Measurements from ENCODE around the gene FNBP1L. TPM values are rescaled to one million over a fixed set of nuclear protein-coding genes. Genes with fewer than 3 reads are reported as not detected.

The FNBP1L gene
- total and polyA plus RNA-seq, 10 of the 15 experiments (the other 5 are each of a cell fraction or from before 2014, with no cell fraction given), result 0.02 to 0.12 (median 0.07) TPM; not detected in 4

- no peak for TF ChIP-seq POLR2A (IDR thresholded peaks at IDR 0.05; ENCODE audit: low read depth, low read length)
- TF ChIP-seq MXI1 (IDR thresholded peaks at IDR 0.05; ENCODE audit: low read depth, low read length), result no peak
- no peak for TF ChIP-seq FOXM1 (IDR thresholded peaks at IDR 0.05; ENCODE audit: low read depth, low read length)
- no peak for TF ChIP-seq RAD51 (IDR thresholded peaks at IDR 0.05)
Measured at GRCh38 chr1:93471284-93471683, 23.4 kb downstream of the FNBP1L start (continued).

GRCh38 chr1:93471911-93472310 is 24.0 kb downstream of the FNBP1L start:
- SMC1A ChIA-PET (ENCODE audit: uncharacterized antibody, unreplicated experiment), result no interaction called here
- RAD21 ChIA-PET (ENCODE audit: unreplicated experiment), result no interaction called here
- POLR2A ChIA-PET, result no interaction called here
- no peaks in the 10 kb centered on the region for H3K4me1 ChIP-seq (ENCODE audit: control insufficient read depth, insufficient read depth, low read length)
- no TSS peak for BruUV-seq (replicated peaks)
- H3K9me3 ChIP-seq (replicated peaks; ENCODE audit: control insufficient read depth, insufficient read depth, low read length), result no peaks in the 10 kb centered on the region
- no peak overlapping the region for H2AFZ ChIP-seq (ENCODE audit: control insufficient read depth, low read depth, low read length)
- ATAC-seq (no peak), FAIRE-seq (no peak), DNase-seq (ENCODE audit: low read depth, low spot score) (no peak)
- no peaks in the 10 kb centered on the region for H3K79me2 ChIP-seq (ENCODE audit: control insufficient read depth, insufficient read depth, low read length)
- in situ Hi-C loops (cut with MboI) (no loop called here), intact Hi-C loops (cut with micrococcal nuclease; ENCODE audit: unreplicated experiment) (no loop called here)
- H3K9ac ChIP-seq (ENCODE audit: control insufficient read depth, insufficient read depth, low read length), result no peak overlapping the region
- no peaks in the 10 kb centered on the region; a peak in 1 of 4 replicates for H3K27me3 ChIP-seq (replicated peaks in 1 of 2; ENCODE audit: control insufficient read depth in 2 of 2, insufficient read depth in 2 of 2, low read length in 1 of 2)
- no peaks in the 10 kb centered on the region for H3K36me3 ChIP-seq (ENCODE audit: control insufficient read depth in 2 of 2, insufficient read depth in 2 of 2, low read length in 1 of 2)
- WGBS (ENCODE audit: insufficient coverage, insufficient replicate concordance, low lambda C conversion rate, missing lambda C conversion rate), result 0% methylated on average over 1 of the region's 1 CpG
- CTCF ChIA-PET, result no interaction called here
- H3K27ac ChIP-seq (ENCODE audit: control insufficient read depth, insufficient read depth), result no peak overlapping the region
- no peak overlapping the region for H3K4me3 ChIP-seq
- no peak overlapping the region for H3K4me2 ChIP-seq (ENCODE audit: control insufficient read depth, insufficient read depth)
- TF ChIP-seq SPI1 (IDR thresholded peaks at IDR 0.05; ENCODE audit: borderline replicate concordance, insufficient read depth, low read depth, low read length) (no peak), TCF12 (IDR thresholded peaks at IDR 0.05; ENCODE audit: low read depth, low read length) (no peak), ZBTB40 (IDR thresholded peaks at IDR 0.05; ENCODE audit: borderline replicate concordance) (no peak)
- no peaks in the 10 kb centered on the region for H4K20me1 ChIP-seq (ENCODE audit: control insufficient read depth, insufficient read depth)

Data from GM12878 (cell line).